MG63 (cell line): ENCODE measurements around the gene LITAF. TPM values are rescaled to one million over a fixed set of nuclear protein-coding genes. Genes with fewer than 3 reads are reported as not detected.
A peak's percentile ranks its signal among the peaks of the same experiment; 100 is the strongest.

Source experiments
- DNase-seq: peaks from one replicate; pipeline ENCODE4 v3.0.0-alpha.2; 2020
- H3K27me3 ChIP-seq: fragments of 250-450 bp; sonication (Bioruptor Pico); 2 replicates; pipeline ENCODE4 v1.5.1; 2020; ENCODE audit warnings: mild to moderate bottlenecking, moderate library complexity
- H3K36me3 ChIP-seq: fragments of 250-450 bp; sonication (Bioruptor Pico); 2 replicates; pipeline ENCODE4 v1.5.1; 2020; ENCODE audit warnings: mild to moderate bottlenecking, moderate library complexity
- H3K4me3 ChIP-seq: fragments of 250-450 bp; sonication (Bioruptor Pico); 2 replicates; pipeline ENCODE4 v1.5.1; 2020; ENCODE audit warnings: mild to moderate bottlenecking, moderate library complexity
- H3K9me3 ChIP-seq: fragments of 250-450 bp; sonication (Bioruptor Pico); 2 replicates; pipeline ENCODE4 v1.5.1; 2020; ENCODE audit warnings: mild to moderate bottlenecking, moderate library complexity
- total RNA-seq: library from RNA; depleted of rRNA; stranded (reverse); fragments of >200 nt; shearing (Covaris generic); gene quantifications from 2 replicates; pipeline ENCODE4 v1.2.3, GENCODE V29; 2014; ENCODE audit warnings: low replicate concordance; rRNA removed

Gene LITAF
- 52.9 and 60.8 TPM in 2 replicates for total RNA-seq

- Histone ChIP-seq H3K27me3 (no peaks in the 10 kb centered on the region), H3K36me3 (peaks cover 3% of the 10 kb centered on the region), H3K4me3 (peak within 1 kb of the TSS; percentile 77), H3K9me3 (no peaks in the 10 kb centered on the region)
- DNase-seq = peak; percentile 78
Observed at GRCh38 chr16:11586856-11587642, at the start of gene LITAF. LITAF (minus strand) TSS chr16:11586919; CDS start chr16:11556730, 30,189 bp downstream.

DNA sequence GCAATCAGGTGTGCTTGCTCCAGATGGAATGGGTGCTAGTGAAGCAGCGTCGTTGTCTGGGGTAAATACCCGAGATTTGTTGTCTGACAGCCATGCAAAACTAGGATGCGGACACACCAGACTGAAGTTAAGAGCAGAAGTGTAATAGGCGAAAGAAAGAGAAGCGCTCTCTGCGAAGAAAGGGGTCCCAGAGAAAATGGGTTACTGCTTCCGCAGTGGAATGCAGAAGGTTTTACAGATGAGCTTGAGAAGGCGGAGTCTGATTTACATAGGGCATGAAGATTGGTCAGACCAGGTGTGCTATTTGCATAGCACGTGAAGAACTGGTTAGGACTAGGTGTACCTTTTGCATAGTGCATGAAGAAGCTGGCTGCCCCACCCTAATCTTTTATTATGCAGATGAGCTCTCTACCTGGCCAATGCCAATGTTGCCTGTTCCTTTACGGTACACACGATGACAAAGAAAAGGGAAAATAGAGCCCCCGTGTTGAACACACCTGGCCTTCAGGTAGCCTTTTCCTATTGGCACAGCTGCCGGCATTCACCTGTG is 49.5 kb upstream of the LITAF start:
- no peak for DNase-seq
- Histone ChIP-seq H3K36me3 (no peaks in the 10 kb centered on the region), H3K27me3 (no peaks in the 10 kb centered on the region), H3K9me3 (no peaks in the 10 kb centered on the region), H3K4me3 (no peak overlapping the region)

- H3K9me3 ChIP-seq = no peaks in the 10 kb centered on the region
- H3K27me3 ChIP-seq = no peaks in the 10 kb centered on the region
- DNase-seq = no peak
- H3K36me3 ChIP-seq = no peaks in the 10 kb centered on the region
- no peak overlapping the region for H3K4me3 ChIP-seq
Observed at GRCh38 chr16:11635679-11636171, 49.0 kb upstream of the LITAF start.

DNA sequence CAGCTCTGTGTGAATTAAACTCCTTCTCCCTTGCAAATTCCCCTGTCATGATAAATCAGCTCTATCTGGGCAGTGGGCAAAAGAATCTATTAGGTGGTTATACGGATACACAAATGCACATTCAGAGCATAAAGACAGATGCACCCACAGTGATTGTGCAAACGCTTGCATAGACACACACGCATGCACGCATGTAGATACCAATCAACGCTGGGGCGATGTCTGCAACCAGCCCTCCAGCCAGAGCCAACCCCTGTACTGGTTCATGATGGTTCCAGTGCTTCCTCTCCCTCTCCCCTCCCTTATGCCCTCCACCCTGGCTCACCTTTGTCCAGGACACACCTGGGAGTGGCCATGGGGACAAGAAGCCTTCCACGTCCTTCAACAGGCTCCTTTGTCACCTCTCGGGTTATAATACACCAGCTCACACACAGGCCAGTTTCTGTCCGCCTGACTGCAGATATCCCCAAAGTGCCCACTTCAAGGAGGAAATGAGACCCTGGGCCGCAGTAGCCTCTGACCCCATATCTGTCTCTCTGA is 48.5 kb upstream of the LITAF start:
- H3K9me3 ChIP-seq = no peaks in the 10 kb centered on the region
- no peaks in the 10 kb centered on the region for H3K27me3 ChIP-seq
- no peak for DNase-seq
- no peaks in the 10 kb centered on the region for H3K36me3 ChIP-seq
- no peak overlapping the region for H3K4me3 ChIP-seq

DNA sequence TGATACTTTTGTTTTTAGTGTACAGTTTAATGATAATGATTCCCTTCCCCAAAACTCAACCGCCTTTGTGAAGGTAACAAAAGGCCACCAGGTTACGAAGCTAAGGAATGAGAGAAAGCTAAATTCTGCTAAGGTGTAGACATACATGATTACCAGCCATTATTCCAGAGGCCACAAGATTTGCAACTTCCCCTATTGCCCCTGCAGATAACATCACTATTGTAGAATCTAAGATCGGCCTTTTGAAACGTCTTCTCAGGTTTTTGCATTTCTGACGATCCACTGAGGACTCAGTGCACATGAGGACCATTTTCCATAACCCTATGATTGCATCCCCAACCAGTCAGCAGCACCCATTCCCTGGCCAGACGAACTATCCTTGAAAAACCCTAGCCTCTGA is 47.6 kb upstream of the LITAF start:
- DNase-seq = no peak
- no peaks in the 10 kb centered on the region for H3K9me3 ChIP-seq
- no peak overlapping the region for H3K4me3 ChIP-seq
- H3K27me3 ChIP-seq = no peaks in the 10 kb centered on the region
- H3K36me3 ChIP-seq = no peaks in the 10 kb centered on the region

DNA sequence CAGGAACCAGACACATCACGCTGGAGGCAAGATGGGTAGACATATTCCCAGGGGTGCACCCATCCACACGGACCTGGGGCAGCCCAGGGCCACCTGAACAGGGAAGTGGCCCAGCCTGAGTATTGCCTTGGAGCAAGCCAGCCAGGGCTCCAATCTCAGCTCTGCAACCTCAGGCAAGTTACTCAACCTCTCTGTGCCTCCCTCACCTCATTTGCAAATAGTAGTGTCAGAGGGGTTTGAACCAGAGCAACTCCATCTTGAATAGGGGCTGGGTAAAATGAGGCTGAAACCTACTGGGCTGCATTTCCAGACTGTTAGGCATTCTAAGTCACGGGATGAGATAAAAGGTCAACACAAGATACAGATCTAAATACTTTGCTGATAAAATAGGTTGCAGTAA is 46.4 kb upstream of the LITAF start:
- no peak overlapping the region for H3K4me3 ChIP-seq
- no peaks in the 10 kb centered on the region for H3K36me3 ChIP-seq
- H3K9me3 ChIP-seq = no peaks in the 10 kb centered on the region

GRCh38 chr16:11632455-11632939 is 45.8 kb upstream of the LITAF start:
- no peaks in the 10 kb centered on the region for H3K36me3 ChIP-seq
- no peaks in the 10 kb centered on the region for H3K27me3 ChIP-seq
- no peak overlapping the region for H3K4me3 ChIP-seq
- no peak for DNase-seq
- H3K9me3 ChIP-seq = no peaks in the 10 kb centered on the region

More for the DNA sequence above, 46.4 kb upstream of the LITAF start:
- no peaks in the 10 kb centered on the region for H3K27me3 ChIP-seq
- DNase-seq = no peak

DNA sequence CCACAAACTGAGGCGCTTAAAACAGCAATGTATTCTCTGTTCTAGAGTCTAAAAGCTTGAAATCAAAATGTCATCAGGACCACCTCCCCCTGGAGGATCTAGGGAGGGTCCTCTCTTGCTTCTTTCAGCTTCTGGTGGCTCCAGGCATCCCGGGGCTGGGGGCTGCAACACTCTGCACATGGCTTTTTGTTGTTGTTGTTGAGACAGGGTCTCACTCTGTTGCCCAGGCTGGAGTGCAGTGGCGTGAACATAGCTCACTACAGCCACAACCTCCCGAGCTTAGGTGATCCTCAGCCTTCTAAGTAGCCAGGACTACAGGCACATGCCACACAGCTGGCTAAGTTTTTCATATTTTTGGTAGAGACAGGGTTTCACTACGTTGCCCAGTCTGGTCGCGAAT is 44.5 kb upstream of the LITAF start:
- no peak for DNase-seq
- no peaks in the 10 kb centered on the region for H3K36me3 ChIP-seq
- no peak overlapping the region for H3K4me3 ChIP-seq
- H3K9me3 ChIP-seq = no peaks in the 10 kb centered on the region
- no peaks in the 10 kb centered on the region for H3K27me3 ChIP-seq

DNA sequence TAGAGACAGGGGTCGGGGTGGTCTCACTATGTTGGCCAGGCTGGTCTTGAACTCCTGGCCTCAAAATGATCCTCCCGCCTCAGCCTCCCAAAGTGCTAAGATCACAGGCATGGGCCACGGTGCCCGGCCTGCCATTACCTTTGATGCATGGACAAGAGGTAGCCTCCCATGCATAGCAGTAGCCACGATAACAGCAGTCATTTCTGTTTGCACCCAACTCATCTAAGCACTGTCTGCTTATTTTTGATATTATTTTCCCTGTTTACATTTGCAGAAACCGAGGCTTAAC is 44.0 kb upstream of the LITAF start:
- no peak overlapping the region for H3K4me3 ChIP-seq
- DNase-seq = no peak
- H3K36me3 ChIP-seq = no peaks in the 10 kb centered on the region
- no peaks in the 10 kb centered on the region for H3K27me3 ChIP-seq
- H3K9me3 ChIP-seq = no peaks in the 10 kb centered on the region

GRCh38 chr16:11630046-11630767 is 43.5 kb upstream of the LITAF start:
- Histone ChIP-seq H3K27me3 (no peaks in the 10 kb centered on the region), H3K4me3 (no peak overlapping the region), H3K9me3 (no peaks in the 10 kb centered on the region), H3K36me3 (no peaks in the 10 kb centered on the region)
- DNase-seq = no peak

- Histone ChIP-seq H3K36me3 (no peaks in the 10 kb centered on the region), H3K4me3 (no peak overlapping the region), H3K27me3 (no peaks in the 10 kb centered on the region), H3K9me3 (no peaks in the 10 kb centered on the region)
- DNase-seq = no peak
Observed at GRCh38 chr16:11629071-11630030, 42.6 kb upstream of the LITAF start.

DNA sequence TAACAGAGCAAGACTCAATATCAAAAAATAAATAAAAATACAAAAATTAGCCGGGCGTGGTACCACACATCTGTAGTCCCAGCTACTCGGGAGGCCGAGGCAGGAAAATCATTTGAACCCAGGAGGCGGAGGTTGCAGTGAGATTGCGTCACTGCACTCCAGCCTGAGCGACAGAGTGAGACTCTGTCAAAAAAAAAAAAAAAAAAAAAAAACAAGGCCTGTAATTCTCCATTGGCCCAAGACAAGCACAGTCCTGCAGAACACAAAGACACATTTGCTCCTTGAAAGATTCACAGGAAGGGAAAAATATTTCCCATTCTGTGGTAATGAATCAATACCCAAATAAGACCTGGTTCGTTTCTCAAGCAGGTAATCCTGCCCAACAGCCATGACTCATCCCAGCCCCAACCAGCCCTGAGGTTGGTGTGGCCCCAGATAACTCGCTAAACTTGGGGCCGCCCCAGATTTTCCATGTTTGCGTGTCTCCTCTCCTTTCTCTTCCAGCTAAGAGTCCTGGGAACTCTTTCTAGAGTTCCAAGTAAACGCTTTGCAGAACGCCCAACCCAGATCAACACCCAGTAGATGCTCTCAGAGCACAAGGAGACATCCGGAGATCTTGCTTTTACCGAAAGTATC is 41.2 kb upstream of the LITAF start:
- H3K4me3 ChIP-seq = no peak overlapping the region
- no peaks in the 10 kb centered on the region for H3K36me3 ChIP-seq
- H3K9me3 ChIP-seq = no peaks in the 10 kb centered on the region
- no peaks in the 10 kb centered on the region for H3K27me3 ChIP-seq
- DNase-seq = no peak

- no peaks in the 10 kb centered on the region for H3K36me3 ChIP-seq
- H3K27me3 ChIP-seq = no peaks in the 10 kb centered on the region
- H3K4me3 ChIP-seq = no peak overlapping the region
- DNase-seq = no peak
- no peaks in the 10 kb centered on the region for H3K9me3 ChIP-seq
Observed at GRCh38 chr16:11627292-11627663, 40.6 kb upstream of the LITAF start.

GRCh38 chr16:11626657-11627291 is 40.1 kb upstream of the LITAF start:
- no peaks in the 10 kb centered on the region for H3K36me3 ChIP-seq
- DNase-seq = no peak
- H3K27me3 ChIP-seq = no peaks in the 10 kb centered on the region
- no peaks in the 10 kb centered on the region for H3K9me3 ChIP-seq
- H3K4me3 ChIP-seq = no peak overlapping the region

GRCh38 chr16:11625769-11626168 is 39.0 kb upstream of the LITAF start:
- Histone ChIP-seq H3K9me3 (no peaks in the 10 kb centered on the region), H3K36me3 (no peaks in the 10 kb centered on the region), H3K4me3 (no peak overlapping the region), H3K27me3 (no peaks in the 10 kb centered on the region)
- no peak for DNase-seq
